ENCODE data around the gene LAMA3.

DNA sequence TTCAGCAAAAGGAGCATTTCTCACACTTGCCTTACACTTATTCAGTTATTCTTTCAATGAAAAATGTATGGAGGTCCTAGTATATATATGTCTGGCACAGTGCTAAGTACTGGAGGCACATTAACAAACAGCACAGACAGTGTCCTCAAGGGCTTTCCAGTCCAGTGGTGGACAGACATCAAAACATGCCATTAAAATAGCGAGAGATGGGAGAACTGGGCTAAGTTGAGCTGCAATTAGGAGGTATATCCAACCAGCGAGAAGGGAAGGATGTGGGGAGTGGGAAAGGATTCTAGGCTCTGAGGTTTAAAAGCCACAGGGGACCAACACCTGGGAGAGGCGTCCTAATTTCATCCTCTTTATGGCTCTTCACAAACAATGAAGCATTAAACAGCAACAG is 197.8 kb downstream of the LAMA3 start:
- TF ChIP-seq POLR2A (IDR thresholded peaks at IDR 0.05; ENCODE audit: low read depth, low read length) (no peak), POLR2AphosphoS5 (IDR thresholded peaks at IDR 0.05; ENCODE audit: low read depth, low read length) (no peak), SPI1 (IDR thresholded peaks at IDR 0.05; ENCODE audit: low read depth, low read length) (no peak), TAF1 (IDR thresholded peaks at IDR 0.05; ENCODE audit: low read depth, low read length) (no peak), PAX5 (IDR thresholded peaks at IDR 0.05; ENCODE audit: insufficient read depth, low read length, severe bottlenecking) (no peak)

Measured in GM12891 (cell line).